ENCODE measurements around the gene RNPEPL1.

RNPEPL1 gene

GRCh38 chr2:240565333-240566202 lies 2.7 kb upstream of the RNPEPL1 start:
- DNase-seq (ENCODE audit: low read depth in 2 of 2) = peak; percentile 84 to 86

GRCh38 chr2:240566203-240567136 lies 1.8 kb upstream of the RNPEPL1 start:
- peak; percentile 90 to 94 for DNase-seq (ENCODE audit: low read depth in 2 of 2)

- DNase-seq (ENCODE audit: low read depth in 2 of 2) = no peak
These were observed 980 bp upstream of the RNPEPL1 start for GRCh38 chr2:240567137-240567871.

GRCh38 chr2:240568678-240569522 lies 616 bp downstream of the RNPEPL1 start:
- no peak for DNase-seq (ENCODE audit: low read depth in 2 of 2)

GRCh38 chr2:240569523-240569997 lies 1.3 kb downstream of the RNPEPL1 start:
- no peak for DNase-seq (ENCODE audit: low read depth in 2 of 2)

GRCh38 chr2:240569998-240570530 lies 1.8 kb downstream of the RNPEPL1 start:
- DNase-seq (ENCODE audit: low read depth in 2 of 2) = no peak

GRCh38 chr2:240570531-240571313 lies 2.4 kb downstream of the RNPEPL1 start:
- no peak for DNase-seq (ENCODE audit: low read depth in 2 of 2)

GRCh38 chr2:240571314-240571973 lies 3.2 kb downstream of the RNPEPL1 start:
- DNase-seq (ENCODE audit: low read depth in 2 of 2) = no peak

- DNase-seq (ENCODE audit: low read depth in 2 of 2) = no peak
These were observed 4.1 kb downstream of the RNPEPL1 start for GRCh38 chr2:240572141-240573031.

- DNase-seq (ENCODE audit: low read depth in 2 of 2) = no peak
These were observed 4.8 kb downstream of the RNPEPL1 start for GRCh38 chr2:240573071-240573515.

- DNase-seq (ENCODE audit: low read depth in 2 of 2) = no peak
These were observed 5.5 kb downstream of the RNPEPL1 start for GRCh38 chr2:240573516-240574385.

- DNase-seq (ENCODE audit: low read depth in 2 of 2) = no peak
These were observed 6.3 kb downstream of the RNPEPL1 start for GRCh38 chr2:240574386-240575100.

GRCh38 chr2:240575101-240575965 lies 7.0 kb downstream of the RNPEPL1 start:
- no peak for DNase-seq (ENCODE audit: low read depth in 2 of 2)

- no peak for DNase-seq (ENCODE audit: low read depth in 2 of 2)
These were observed 7.8 kb downstream of the RNPEPL1 start for GRCh38 chr2:240576036-240576435.

GRCh38 chr2:240576436-240577205 lies 8.3 kb downstream of the RNPEPL1 start:
- no peak for DNase-seq (ENCODE audit: low read depth in 2 of 2)
